K562 (cell line): ENCODE measurements around the gene GABRR2. TPM values are rescaled to one million over a fixed set of nuclear protein-coding genes. Genes with fewer than 3 reads are reported as not detected.

ENCODE experiments used
- ATAC-seq: fragments of 200-7000 bp; cut with Tn5 transposase; 3 replicates; pipeline ENCODE4 v1.9.1; 2020; ENCODE audit warnings: moderate library complexity
- BruUV-seq: library from RNA; stranded (reverse); fragments of 400-500 nt; replicated peaks from 2 replicates; lab custom pipeline; 2021; lab: Mats Ljungman, UMichigan
- CTCF ChIA-PET: fragments of 300-600 bp; formaldehyde crosslinking; extraction: SDS; loops from one replicate; lab custom pipeline; 2021; ENCODE audit warnings: low intra/inter-chr PET ratio; lab: Yijun Ruan, JAX
- POLR2A ChIA-PET: fragments of 300-600, 350-650 bp; sonication (Branson Sonifier 250); formaldehyde crosslinking; extraction: SDS; loops from one replicate; lab custom pipeline; 2021; ENCODE audit warnings: antibody characterized with exemption, inconsistent platforms; lab: Yijun Ruan, JAX
- DNase-seq, 4 experiments: peaks; one replicate each; pipeline versions ENCODE4 v3.0.0 to v3.0.0-alpha.2; 2011 to 2018; ENCODE audit warnings: low spot score in 3 of 4, mixed read lengths in 3 of 4; ENCODE audit errors: extremely low read depth in 1 of 4
- FAIRE-seq: peaks from 2 replicates; lab custom pipeline; 2011; peaks lifted over from hg19 to GRCh38; lab: Jason Lieb, UNC
- H2AFZ ChIP-seq: 2 replicates; pipeline ENCODE4 v1.6.0; 2011; ENCODE audit warnings: low read depth, low read length, control low read depth, inconsistent platforms
- H3K27ac ChIP-seq: fragments of 200-600 bp; 3 replicates; pipeline ENCODE4 v1.8.0; 2011; ENCODE audit warnings: low read depth, mild to moderate bottlenecking, control low read depth, inconsistent platforms, low read length, moderate library complexity, mixed read lengths; ENCODE audit errors: extremely low read depth
- H3K27me3 ChIP-seq, 2 experiments: fragments of 300-600 bp in 1 of 2; 2 replicates in 1 of 2; 3 replicates in 1 of 2; pipeline versions ENCODE4 v1.6.0 to v1.8.0; 2011; ENCODE audit warnings: inconsistent platforms in 2 of 2, low read length in 2 of 2, mild to moderate bottlenecking in 1 of 2, mixed read lengths in 1 of 2, moderate library complexity in 1 of 2; ENCODE audit not compliant: control insufficient read depth in 2 of 2, insufficient read depth in 2 of 2
- H3K36me3 ChIP-seq: fragments of 300-600 bp; 3 replicates; pipeline ENCODE4 v1.8.0; 2011; ENCODE audit warnings: mild to moderate bottlenecking, low read length, inconsistent platforms; ENCODE audit not compliant: control insufficient read depth, insufficient read depth
- H3K4me1 ChIP-seq, 2 experiments: fragments of 200-600 bp in 1 of 2; replicated peaks in 1 of 2; 2 replicates in 1 of 2; 3 replicates in 1 of 2; pipeline versions ENCODE4 v1.5.1 to v1.8.0; 2011; ENCODE audit warnings: inconsistent platforms in 2 of 2, low read length in 2 of 2, mild to moderate bottlenecking in 1 of 2, mixed read lengths in 1 of 2, moderate library complexity in 1 of 2; ENCODE audit not compliant: control insufficient read depth in 2 of 2, insufficient read depth in 2 of 2
- H3K4me2 ChIP-seq: 2 replicates; pipeline ENCODE4 v1.6.1; 2011; ENCODE audit warnings: low read length, control low read depth, inconsistent platforms, mixed read lengths; ENCODE audit not compliant: insufficient read depth
- H3K4me3 ChIP-seq: fragments of 200-600 bp; sonication (generic), shearing (Covaris generic); 2 replicates; pipeline ENCODE4 v1.5.1; 2016; ENCODE audit warnings: control low read depth, inconsistent platforms
- H3K79me2 ChIP-seq: fragments of 200-600 bp; 3 replicates; pipeline ENCODE4 v1.8.0; 2011; ENCODE audit warnings: low read length, inconsistent platforms; ENCODE audit not compliant: control insufficient read depth, insufficient read depth
- H3K9ac ChIP-seq, 2 experiments: 2 replicates each; pipeline versions ENCODE4 v1.6.0 to v1.6.1; 2011; ENCODE audit warnings: low read depth in 2 of 2, low read length in 2 of 2, control low read depth in 1 of 2, inconsistent platforms in 1 of 2, mild to moderate bottlenecking in 1 of 2, mixed read lengths in 1 of 2; ENCODE audit not compliant: insufficient read depth in 1 of 2
- H3K9me1 ChIP-seq: one replicate; pipeline ENCODE4 v1.6.0; 2011; ENCODE audit warnings: inconsistent platforms, mild to moderate bottlenecking, low read length, moderate library complexity; ENCODE audit not compliant: control insufficient read depth, insufficient read depth
- H3K9me3 ChIP-seq: replicated peaks from 2 replicates; pipeline ENCODE4 v1.5.1; 2011; ENCODE audit warnings: low read depth, low read length, inconsistent platforms; ENCODE audit not compliant: control insufficient read depth, insufficient read depth
- H4K20me1 ChIP-seq: replicated peaks from 2 replicates; pipeline ENCODE4 v1.6.1; 2011; ENCODE audit warnings: low read length, inconsistent platforms, mixed read lengths; ENCODE audit not compliant: control insufficient read depth, insufficient read depth
- ATF4 ChIP-seq: fragments of 450-650 bp; formaldehyde crosslinking; IDR thresholded peaks from 2 replicates; pipeline ENCODE4 v1.4.0; 2022; ENCODE audit warnings: mild to moderate bottlenecking, moderate library complexity
- CCNT2 ChIP-seq: IDR thresholded peaks from 2 replicates; pipeline ENCODE4 v1.6.1; 2011; ENCODE audit warnings: borderline replicate concordance, low read depth, mild to moderate bottlenecking, moderate library complexity, mixed read lengths, low read length; ENCODE audit not compliant: insufficient read length; ENCODE audit errors: extremely low read depth
- FOXA3 ChIP-seq, 2 experiments: fragments of 450-650 bp in 1 of 2; sonication (generic) in 1 of 2; formaldehyde crosslinking; IDR thresholded peaks in 1 of 2; conservative IDR thresholded peaks in 1 of 2; 2 replicates each; pipeline versions ENCODE4 v1.4.0 to v1.8.0; 2020 to 2022; ENCODE audit warnings: mild to moderate bottlenecking in 2 of 2, missing genetic modification reagents in 1 of 2
- IRF2 ChIP-seq: sonication (generic); formaldehyde crosslinking; IDR thresholded peaks from 2 replicates; pipeline ENCODE4 v1.8.1; 2022; ENCODE audit warnings: mild to moderate bottlenecking, missing genetic modification reagents
- LEF1 ChIP-seq: fragments of 450-650 bp; IDR thresholded peaks from 2 replicates; pipeline ENCODE4 v1.6.1; 2016; ENCODE audit warnings: mild to moderate bottlenecking
- MTA1 ChIP-seq: fragments of 450-650 bp; IDR thresholded peaks from 2 replicates; pipeline ENCODE4 v1.6.1; 2017; ENCODE audit warnings: borderline replicate concordance
- MXI1 ChIP-seq: IDR thresholded peaks from 2 replicates; pipeline ENCODE4 v1.6.1; 2011; ENCODE audit warnings: low read depth, mild to moderate bottlenecking, improper control_type of control experiment, low read length
- OTX1 ChIP-seq: fragments of 450-650 bp; formaldehyde crosslinking; IDR thresholded peaks from 2 replicates; pipeline ENCODE4 v1.4.0; 2022; ENCODE audit warnings: mild to moderate bottlenecking
- TAF1 ChIP-seq: IDR thresholded peaks from 2 replicates; pipeline ENCODE4 v1.6.1; 2011; ENCODE audit warnings: mild to moderate bottlenecking, low read length, moderate library complexity; ENCODE audit not compliant: insufficient read depth, control insufficient read depth, severe bottlenecking; ENCODE audit errors: extremely low read depth
- TEAD1 ChIP-seq, 2 experiments: fragments of 450-650 bp in 1 of 2; sonication (generic) in 1 of 2; formaldehyde crosslinking; IDR thresholded peaks; 2 replicates each; pipeline versions ENCODE4 v1.4.0 to v1.8.0; 2020 to 2022; ENCODE audit warnings: mild to moderate bottlenecking in 2 of 2, missing genetic modification reagents in 1 of 2
- TRIM24 ChIP-seq, 2 experiments: fragments of 450-650 bp; IDR thresholded peaks; 2 replicates each; pipeline ENCODE4 v1.6.1; 2016
- ZNF644 ChIP-seq: fragments of 200-800 bp; sonication (Bioruptor generic); IDR thresholded peaks from 2 replicates; pipeline ENCODE4 v1.6.1; 2016; ENCODE audit warnings: low read depth, missing genetic modification characterization, missing compliant biosample characterization
- WGBS: fragments of 100-300 bp; shearing (Covaris generic); methylation state at CpG from one replicate; pipeline ENCODE4 v1.1.6; 2016; ENCODE audit warnings: low coverage, mixed read lengths; ENCODE audit not compliant: insufficient coverage; ENCODE audit errors: missing lambda C conversion rate; 5-methylcytosine and 5-hydroxymethylcytosine counted together
- in situ Hi-C: fragments of 300-500 bp; cut with MboI; formaldehyde crosslinking; loops from 4 replicates; pipeline ENCODE4 v1.15.0; 2018; ENCODE audit warnings: inconsistent platforms, mixed read lengths
- intact Hi-C: fragments of 100-400 bp; cut with micrococcal nuclease; formaldehyde crosslinking; loops from 2 replicates; pipeline ENCODE4 v1.14.2; 2022
- polyA plus RNA-seq, 8 experiments: library from polyadenylated mRNA; depleted of rRNA in 4 of 8; stranded (reverse) in 5 of 8; unstranded in 3 of 8; fragments of >200 nt; fragmentation: Nextera tagmentation in 2 of 8; fragmentation: Illumina TruSeq in 1 of 8; extraction: Ambion mirVana in 2 of 8; extraction: Trizol in 1 of 8; gene quantifications; 2 replicates each; pipeline versions ENCODE4 v1.2.1 to v1.2.3, GENCODE V29; 2011 to 2014; ENCODE audit warnings: inconsistent platforms in 1 of 8, missing spikeins in 1 of 8
- total RNA-seq, 7 experiments: library from RNA; depleted of rRNA in 6 of 7; stranded (reverse); fragments of >200 nt in 6 of 7; fragmentation: Illumina TruSeq in 2 of 7; extraction: Trizol in 2 of 7; gene quantifications; 2 replicates each; pipeline versions ENCODE4 v1.2.1 to v1.2.3, GENCODE V29; 2011 to 2021; ENCODE audit warnings: low replicate concordance in 1 of 7

GABRR2 gene
- total and polyA plus RNA-seq, 9 of the 15 experiments (the other 6 are each of a cell fraction or from before 2014, with no cell fraction given), result 0.09 to 0.13 (median 0.10) TPM; not detected in 6

GRCh38 chr6:89317067-89317466 lies 2.0 kb upstream of the GABRR2 start:
- FAIRE-seq (no peak), ATAC-seq (no peak)
- Histone ChIP-seq H2AFZ (no peak overlapping the region), H3K4me3 (no peak overlapping the region), H3K79me2 (no peaks in the 10 kb centered on the region), H3K9ac (no peak overlapping the region), H3K9me1 (no peaks in the 10 kb centered on the region), H3K36me3 (no peaks in the 10 kb centered on the region), H3K4me1 (peaks cover 0 to 9% of the 10 kb centered on the region in 2 experiments; a peak in 3 of 5 replicates), H3K27ac (no peak overlapping the region), H4K20me1 (no peaks in the 10 kb centered on the region), H3K4me2 (no peak overlapping the region)
- CTCF ChIA-PET, result interaction anchor here (0.7 kb wide), 1 partner anchor 242 kb away, joined by 3 read pairs; no protein-coding TSS in a partner anchor
- no TSS peak for BruUV-seq
- no peak for TF ChIP-seq TAF1
- TF ChIP-seq TEAD1 (CRISPR knock-in tag; IDR thresholded peaks at IDR 0.05), result no peak
- TF ChIP-seq CCNT2, result no peak
- TF ChIP-seq TRIM24 (IDR thresholded peaks at IDR 0.05), result no peak
- TF ChIP-seq IRF2 (CRISPR knock-in tag), result no peak
- TF ChIP-seq, all 486 proteins: peak for 0
- Histone ChIP-seq H3K9me3 (peaks cover 8% of the 10 kb centered on the region), H3K27me3 (no peaks in the 10 kb centered on the region)
- intact Hi-C loops (no loop called here), in situ Hi-C loops (no loop called here)
- POLR2A ChIA-PET, result no interaction called here
- no peak for DNase-seq

- intact Hi-C loops, result loop anchor here (5.0 kb wide), 2 partner anchors 118 to 298 kb away; partner anchors contain the start of gene ANKRD6
- FAIRE-seq, result no peak
- WGBS, result 23% methylated on average over 7 of the region's 7 CpGs
- Histone ChIP-seq H4K20me1 (no peaks in the 10 kb centered on the region), H3K9ac (no peak overlapping the region), H3K79me2 (no peaks in the 10 kb centered on the region), H3K9me1 (no peaks in the 10 kb centered on the region), H3K9me3 (no peaks in the 10 kb centered on the region; the same call in 1 of the 2 replicates), H3K36me3 (no peaks in the 10 kb centered on the region), H3K27me3 (0 out of 5 replicates have a peak, but pooled peaks cover 0 to 3% of the 10 kb centered on the region in 2 experiments), H3K4me2 (no peak overlapping the region), H3K4me3 (no peak overlapping the region), H2AFZ (no peak overlapping the region), H3K27ac (no peak overlapping the region), H3K4me1 (peaks cover 0 to 2% of the 10 kb centered on the region in 2 experiments; a peak in 1 of 5 replicates)
- TF ChIP-seq MTA1 (no peak), FOXA3 (CRISPR knock-in tag; conservative IDR thresholded peaks at IDR 0.05 in 1 of 2, IDR thresholded peaks at IDR 0.05 in 1 of 2) (no peak), ZNF644 (tag) (no peak), OTX1 (CRISPR knock-in tag) (no peak), MXI1 (no peak), LEF1 (no peak), ATF4 (CRISPR knock-in tag) (no peak)
- POLR2A ChIA-PET, result interaction anchor here (1.0 kb wide), 1 partner anchor 10 kb away, joined by 3 read pairs; no protein-coding TSS in a partner anchor
- BruUV-seq, result no TSS peak
- CTCF ChIA-PET, result no interaction called here
- ATAC-seq, result no peak
- in situ Hi-C loops, result no loop called here
- DNase-seq, result no peak
Measured at GRCh38 chr6:89314692-89315091, 407 bp downstream of the GABRR2 start.
